ENCODE results near the gene WBP2NL.

The WBP2NL gene

DNA sequence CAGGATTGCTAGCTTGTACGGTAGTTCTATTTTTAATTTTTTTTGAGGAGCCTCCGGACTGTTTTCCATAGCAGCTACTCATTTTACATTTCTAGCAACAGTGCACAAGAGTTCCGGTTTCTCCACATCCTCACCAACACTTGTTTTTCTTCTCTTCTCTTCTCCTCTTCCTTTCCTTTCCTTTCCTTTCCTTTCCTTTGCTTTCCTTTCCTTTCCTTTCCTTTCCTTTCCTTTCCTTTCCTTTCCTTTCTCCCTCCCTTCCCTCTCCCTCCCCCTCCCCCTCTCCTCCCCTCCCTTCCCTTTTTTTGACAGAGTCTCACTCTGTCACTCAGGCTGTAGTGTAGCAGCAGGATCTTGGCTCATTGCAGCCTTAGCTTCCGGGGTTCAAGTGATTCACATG lies 9.3 kb downstream of the WBP2NL start:
- Histone ChIP-seq H3K4me3 (replicated peaks; ENCODE audit: insufficient read depth, low read length) (no peak overlapping the region), H3K27ac (replicated peaks) (no peak overlapping the region), H3K27me3 (ENCODE audit: insufficient read depth, poor library complexity, severe bottlenecking) (no peaks in the 10 kb centered on the region)
- TF ChIP-seq, protein P1, sequence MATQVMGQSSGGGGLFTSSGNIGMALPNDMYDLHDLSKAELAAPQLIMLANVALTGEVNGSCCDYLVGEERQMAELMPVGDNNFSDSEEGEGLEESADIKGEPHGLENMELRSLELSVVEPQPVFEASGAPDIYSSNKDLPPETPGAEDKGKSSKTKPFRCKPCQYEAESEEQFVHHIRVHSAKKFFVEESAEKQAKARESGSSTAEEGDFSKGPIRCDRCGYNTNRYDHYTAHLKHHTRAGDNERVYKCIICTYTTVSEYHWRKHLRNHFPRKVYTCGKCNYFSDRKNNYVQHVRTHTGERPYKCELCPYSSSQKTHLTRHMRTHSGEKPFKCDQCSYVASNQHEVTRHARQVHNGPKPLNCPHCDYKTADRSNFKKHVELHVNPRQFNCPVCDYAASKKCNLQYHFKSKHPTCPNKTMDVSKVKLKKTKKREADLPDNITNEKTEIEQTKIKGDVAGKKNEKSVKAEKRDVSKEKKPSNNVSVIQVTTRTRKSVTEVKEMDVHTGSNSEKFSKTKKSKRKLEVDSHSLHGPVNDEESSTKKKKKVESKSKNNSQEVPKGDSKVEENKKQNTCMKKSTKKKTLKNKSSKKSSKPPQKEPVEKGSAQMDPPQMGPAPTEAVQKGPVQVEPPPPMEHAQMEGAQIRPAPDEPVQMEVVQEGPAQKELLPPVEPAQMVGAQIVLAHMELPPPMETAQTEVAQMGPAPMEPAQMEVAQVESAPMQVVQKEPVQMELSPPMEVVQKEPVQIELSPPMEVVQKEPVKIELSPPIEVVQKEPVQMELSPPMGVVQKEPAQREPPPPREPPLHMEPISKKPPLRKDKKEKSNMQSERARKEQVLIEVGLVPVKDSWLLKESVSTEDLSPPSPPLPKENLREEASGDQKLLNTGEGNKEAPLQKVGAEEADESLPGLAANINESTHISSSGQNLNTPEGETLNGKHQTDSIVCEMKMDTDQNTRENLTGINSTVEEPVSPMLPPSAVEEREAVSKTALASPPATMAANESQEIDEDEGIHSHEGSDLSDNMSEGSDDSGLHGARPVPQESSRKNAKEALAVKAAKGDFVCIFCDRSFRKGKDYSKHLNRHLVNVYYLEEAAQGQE (IDR thresholded peaks at IDR 0.05; ENCODE audit: insufficient replicate concordance, low read depth) = no peak
- TF ChIP-seq GABPA (IDR thresholded peaks at IDR 0.05; ENCODE audit: low read depth) (no peak), POLR2AphosphoS5 (IDR thresholded peaks at IDR 0.05; ENCODE audit: low read depth) (no peak), SPI1 (IDR thresholded peaks at IDR 0.05; ENCODE audit: borderline replicate concordance, low read depth) (no peak)
- TF ChIP-seq, protein P2, sequence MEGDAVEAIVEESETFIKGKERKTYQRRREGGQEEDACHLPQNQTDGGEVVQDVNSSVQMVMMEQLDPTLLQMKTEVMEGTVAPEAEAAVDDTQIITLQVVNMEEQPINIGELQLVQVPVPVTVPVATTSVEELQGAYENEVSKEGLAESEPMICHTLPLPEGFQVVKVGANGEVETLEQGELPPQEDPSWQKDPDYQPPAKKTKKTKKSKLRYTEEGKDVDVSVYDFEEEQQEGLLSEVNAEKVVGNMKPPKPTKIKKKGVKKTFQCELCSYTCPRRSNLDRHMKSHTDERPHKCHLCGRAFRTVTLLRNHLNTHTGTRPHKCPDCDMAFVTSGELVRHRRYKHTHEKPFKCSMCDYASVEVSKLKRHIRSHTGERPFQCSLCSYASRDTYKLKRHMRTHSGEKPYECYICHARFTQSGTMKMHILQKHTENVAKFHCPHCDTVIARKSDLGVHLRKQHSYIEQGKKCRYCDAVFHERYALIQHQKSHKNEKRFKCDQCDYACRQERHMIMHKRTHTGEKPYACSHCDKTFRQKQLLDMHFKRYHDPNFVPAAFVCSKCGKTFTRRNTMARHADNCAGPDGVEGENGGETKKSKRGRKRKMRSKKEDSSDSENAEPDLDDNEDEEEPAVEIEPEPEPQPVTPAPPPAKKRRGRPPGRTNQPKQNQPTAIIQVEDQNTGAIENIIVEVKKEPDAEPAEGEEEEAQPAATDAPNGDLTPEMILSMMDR (IDR thresholded peaks at IDR 0.05; ENCODE audit: insufficient read depth, low read length) = no peak
- DNase-seq (ENCODE audit: low read depth in 1 of 2, low spot score in 1 of 2) = no peak

DNA sequence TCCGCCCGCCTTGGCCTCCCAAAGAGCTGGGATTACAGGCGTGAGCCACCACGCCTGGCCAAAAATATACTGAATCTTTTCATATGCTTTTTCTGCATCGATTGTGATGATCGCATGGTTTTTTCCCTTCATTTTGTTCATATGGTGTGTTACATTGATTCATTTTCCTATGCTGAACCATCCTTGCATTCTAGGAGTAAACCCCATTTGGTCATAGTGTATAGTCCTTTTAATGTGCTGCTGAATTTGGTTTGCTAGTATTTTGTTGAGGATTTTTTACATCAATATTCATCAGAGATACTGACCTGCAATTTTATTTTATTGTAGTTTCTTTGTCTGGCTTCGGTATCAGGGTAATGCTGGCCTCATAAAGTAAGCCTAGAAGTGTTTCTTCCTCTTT lies 12.2 kb downstream of the WBP2NL start:
- TF ChIP-seq, protein P2 (IDR thresholded peaks at IDR 0.05; ENCODE audit: insufficient read depth, low read length) = no peak
- TF ChIP-seq, protein P1 (IDR thresholded peaks at IDR 0.05; ENCODE audit: insufficient replicate concordance, low read depth) = no peak
- TF ChIP-seq SPI1 (IDR thresholded peaks at IDR 0.05; ENCODE audit: borderline replicate concordance, low read depth) (no peak), GABPA (IDR thresholded peaks at IDR 0.05; ENCODE audit: low read depth) (no peak), POLR2AphosphoS5 (IDR thresholded peaks at IDR 0.05; ENCODE audit: low read depth) (no peak)
- no peak overlapping the region for H3K4me3 ChIP-seq (replicated peaks; ENCODE audit: insufficient read depth, low read length)
- no peaks in the 10 kb centered on the region for H3K27me3 ChIP-seq (ENCODE audit: insufficient read depth, poor library complexity, severe bottlenecking)
- DNase-seq (ENCODE audit: low read depth in 1 of 2, low spot score in 1 of 2) = no peak
- H3K27ac ChIP-seq (replicated peaks) = no peak overlapping the region

DNA sequence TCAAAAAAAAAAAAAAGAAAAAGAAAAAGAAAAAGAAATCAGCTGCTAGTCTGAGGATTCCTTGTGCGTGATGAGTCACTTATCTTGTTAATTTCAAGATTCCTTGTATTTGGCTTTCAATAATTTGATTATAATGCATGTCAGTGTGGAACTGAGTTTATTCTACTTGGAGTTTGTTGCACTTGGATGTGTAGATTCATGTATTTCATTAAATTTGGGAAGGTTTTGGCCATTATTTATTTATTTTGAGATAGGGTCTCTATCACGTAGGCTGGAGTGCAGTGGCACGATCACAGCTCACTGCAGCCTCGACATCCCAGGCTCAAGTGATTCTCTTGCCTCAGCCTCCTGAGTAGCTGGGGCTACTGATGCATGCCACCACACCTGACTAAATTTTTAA lies 14.8 kb downstream of the WBP2NL start:
- Histone ChIP-seq H3K27me3 (ENCODE audit: insufficient read depth, poor library complexity, severe bottlenecking) (no peaks in the 10 kb centered on the region), H3K4me3 (replicated peaks; ENCODE audit: insufficient read depth, low read length) (no peak overlapping the region), H3K27ac (replicated peaks) (no peak overlapping the region)
- DNase-seq (ENCODE audit: low read depth in 1 of 2, low spot score in 1 of 2) = no peak
- TF ChIP-seq GABPA (IDR thresholded peaks at IDR 0.05; ENCODE audit: low read depth) (no peak), SPI1 (IDR thresholded peaks at IDR 0.05; ENCODE audit: borderline replicate concordance, low read depth) (no peak), POLR2AphosphoS5 (IDR thresholded peaks at IDR 0.05; ENCODE audit: low read depth) (no peak)
- TF ChIP-seq, protein P2 (IDR thresholded peaks at IDR 0.05; ENCODE audit: insufficient read depth, low read length) = no peak
- TF ChIP-seq, protein P1 (IDR thresholded peaks at IDR 0.05; ENCODE audit: insufficient replicate concordance, low read depth) = no peak
